Measurements from ENCODE around the gene ARID1B. TPM values are rescaled to one million over a fixed set of nuclear protein-coding genes. Genes with fewer than 3 reads are reported as not detected.

ARID1B gene
- total RNA-seq, 1 experiment from 2014 or later, result 60.3 TPM

DNA sequence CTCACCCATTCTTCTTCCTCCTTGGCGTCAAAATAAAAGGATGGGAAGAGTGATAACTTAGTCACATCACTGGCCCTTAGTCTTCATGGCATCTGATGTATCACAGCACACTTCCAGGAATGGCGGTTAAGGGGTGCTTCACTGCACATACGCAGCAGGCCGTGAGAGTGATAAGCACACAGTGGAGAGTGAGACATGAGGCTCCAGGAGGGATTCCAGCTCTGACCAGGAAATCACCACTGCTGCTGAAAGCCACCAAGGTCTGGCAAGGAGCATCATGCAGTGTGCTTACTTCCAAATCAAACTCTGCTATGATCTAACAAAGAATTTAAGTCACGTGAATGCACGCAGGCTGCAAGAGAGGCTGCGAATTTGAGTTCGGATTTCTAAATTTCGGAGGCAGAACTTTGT is 62.4 kb downstream of the ARID1B start:
- Mint-ChIP-seq H3K4me1 (peaks cover 68% of the 10 kb centered on the region), H3K27me3 (ENCODE audit: low read depth) (no peaks in the 10 kb centered on the region), H3K36me3 (0 out of 2 replicates have a peak, but pooled peaks cover 2% of the 10 kb centered on the region), H3K9me3 (no peaks in the 10 kb centered on the region), H3K27ac (peak overlapping the region; percentile 41; the same call in 1 of the 2 replicates), H3K4me3 (no peak overlapping the region)
- DNase-seq (ENCODE audit: low spot score), result no peak
- POLR2A ChIA-PET, result no interaction called here
- CTCF ChIA-PET, result interaction anchor here (0.7 kb wide), 1 partner anchor 13 kb away, joined by 4 read pairs; no protein-coding TSS in a partner anchor
- 0 out of 2 replicates have a peak, but pooled peaks have one; percentile 9 for ATAC-seq
- TF ChIP-seq ZNF281 (CRISPR knock-in tag; IDR thresholded peaks at IDR 0.05) (no peak), TCF7 (CRISPR knock-in tag; IDR thresholded peaks at IDR 0.05; ENCODE audit: low read depth) (no peak), GABPB1 (CRISPR knock-in tag; IDR thresholded peaks at IDR 0.05) (no peak), ZSCAN18 (CRISPR knock-in tag; IDR thresholded peaks at IDR 0.05) (no peak), EMX1 (CRISPR knock-in tag; IDR thresholded peaks at IDR 0.05) (no peak), ZNF219 (CRISPR knock-in tag; IDR thresholded peaks at IDR 0.05; ENCODE audit: borderline replicate concordance) (no peak), E2F4 (CRISPR knock-in tag; IDR thresholded peaks at IDR 0.05; ENCODE audit: borderline replicate concordance, low read depth) (no peak), TP53 (CRISPR knock-in tag; IDR thresholded peaks at IDR 0.05) (no peak)
- TF ChIP-seq, protein P1, sequence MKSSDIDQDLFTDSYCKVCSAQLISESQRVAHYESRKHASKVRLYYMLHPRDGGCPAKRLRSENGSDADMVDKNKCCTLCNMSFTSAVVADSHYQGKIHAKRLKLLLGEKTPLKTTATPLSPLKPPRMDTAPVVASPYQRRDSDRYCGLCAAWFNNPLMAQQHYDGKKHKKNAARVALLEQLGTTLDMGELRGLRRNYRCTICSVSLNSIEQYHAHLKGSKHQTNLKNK (CRISPR knock-in tag; IDR thresholded peaks at IDR 0.05), result no peak
- TF ChIP-seq, protein P2, sequence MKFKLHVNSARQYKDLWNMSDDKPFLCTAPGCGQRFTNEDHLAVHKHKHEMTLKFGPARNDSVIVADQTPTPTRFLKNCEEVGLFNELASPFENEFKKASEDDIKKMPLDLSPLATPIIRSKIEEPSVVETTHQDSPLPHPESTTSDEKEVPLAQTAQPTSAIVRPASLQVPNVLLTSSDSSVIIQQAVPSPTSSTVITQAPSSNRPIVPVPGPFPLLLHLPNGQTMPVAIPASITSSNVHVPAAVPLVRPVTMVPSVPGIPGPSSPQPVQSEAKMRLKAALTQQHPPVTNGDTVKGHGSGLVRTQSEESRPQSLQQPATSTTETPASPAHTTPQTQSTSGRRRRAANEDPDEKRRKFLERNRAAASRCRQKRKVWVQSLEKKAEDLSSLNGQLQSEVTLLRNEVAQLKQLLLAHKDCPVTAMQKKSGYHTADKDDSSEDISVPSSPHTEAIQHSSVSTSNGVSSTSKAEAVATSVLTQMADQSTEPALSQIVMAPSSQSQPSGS (CRISPR knock-in tag; IDR thresholded peaks at IDR 0.05; ENCODE audit: borderline replicate concordance, low read depth), result no peak

DNA sequence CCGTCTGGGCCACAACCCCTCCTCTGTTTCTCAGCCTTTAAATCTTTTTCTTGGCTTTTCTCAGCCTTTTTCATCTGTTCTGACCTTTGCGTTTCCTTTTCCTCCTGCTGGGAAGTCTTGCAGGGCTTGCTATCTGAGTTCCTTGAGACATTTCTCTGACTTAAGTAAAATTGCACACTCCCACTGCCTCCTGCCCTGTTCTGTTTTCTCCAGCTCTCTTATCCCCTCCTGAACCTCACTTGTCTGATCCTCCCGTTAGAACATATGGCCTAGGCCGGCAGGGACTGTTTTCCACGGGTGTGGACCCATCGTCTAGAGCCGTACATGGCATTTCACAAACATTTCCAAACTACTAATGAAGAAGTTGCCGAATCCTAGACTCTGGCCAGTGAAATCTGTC is 63.0 kb downstream of the ARID1B start:
- H3K27ac Mint-ChIP-seq, result peak overlapping the region; percentile 60
- no peak for TF ChIP-seq JUN (CRISPR knock-in tag; IDR thresholded peaks at IDR 0.05)
- TF ChIP-seq TP53 (CRISPR knock-in tag; IDR thresholded peaks at IDR 0.05), result no peak
- TF ChIP-seq, protein P3, sequence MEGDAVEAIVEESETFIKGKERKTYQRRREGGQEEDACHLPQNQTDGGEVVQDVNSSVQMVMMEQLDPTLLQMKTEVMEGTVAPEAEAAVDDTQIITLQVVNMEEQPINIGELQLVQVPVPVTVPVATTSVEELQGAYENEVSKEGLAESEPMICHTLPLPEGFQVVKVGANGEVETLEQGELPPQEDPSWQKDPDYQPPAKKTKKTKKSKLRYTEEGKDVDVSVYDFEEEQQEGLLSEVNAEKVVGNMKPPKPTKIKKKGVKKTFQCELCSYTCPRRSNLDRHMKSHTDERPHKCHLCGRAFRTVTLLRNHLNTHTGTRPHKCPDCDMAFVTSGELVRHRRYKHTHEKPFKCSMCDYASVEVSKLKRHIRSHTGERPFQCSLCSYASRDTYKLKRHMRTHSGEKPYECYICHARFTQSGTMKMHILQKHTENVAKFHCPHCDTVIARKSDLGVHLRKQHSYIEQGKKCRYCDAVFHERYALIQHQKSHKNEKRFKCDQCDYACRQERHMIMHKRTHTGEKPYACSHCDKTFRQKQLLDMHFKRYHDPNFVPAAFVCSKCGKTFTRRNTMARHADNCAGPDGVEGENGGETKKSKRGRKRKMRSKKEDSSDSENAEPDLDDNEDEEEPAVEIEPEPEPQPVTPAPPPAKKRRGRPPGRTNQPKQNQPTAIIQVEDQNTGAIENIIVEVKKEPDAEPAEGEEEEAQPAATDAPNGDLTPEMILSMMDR (IDR thresholded peaks at IDR 0.05), result no peak
- TF ChIP-seq NR2C2 (CRISPR knock-in tag; IDR thresholded peaks at IDR 0.05), result no peak
- no peak for TF ChIP-seq SP1 (CRISPR knock-in tag; conservative IDR thresholded peaks at IDR 0.05)
- TF ChIP-seq ESRRA (CRISPR knock-in tag; IDR thresholded peaks at IDR 0.05; ENCODE audit: borderline replicate concordance), result no peak
- TF ChIP-seq, protein P4, sequence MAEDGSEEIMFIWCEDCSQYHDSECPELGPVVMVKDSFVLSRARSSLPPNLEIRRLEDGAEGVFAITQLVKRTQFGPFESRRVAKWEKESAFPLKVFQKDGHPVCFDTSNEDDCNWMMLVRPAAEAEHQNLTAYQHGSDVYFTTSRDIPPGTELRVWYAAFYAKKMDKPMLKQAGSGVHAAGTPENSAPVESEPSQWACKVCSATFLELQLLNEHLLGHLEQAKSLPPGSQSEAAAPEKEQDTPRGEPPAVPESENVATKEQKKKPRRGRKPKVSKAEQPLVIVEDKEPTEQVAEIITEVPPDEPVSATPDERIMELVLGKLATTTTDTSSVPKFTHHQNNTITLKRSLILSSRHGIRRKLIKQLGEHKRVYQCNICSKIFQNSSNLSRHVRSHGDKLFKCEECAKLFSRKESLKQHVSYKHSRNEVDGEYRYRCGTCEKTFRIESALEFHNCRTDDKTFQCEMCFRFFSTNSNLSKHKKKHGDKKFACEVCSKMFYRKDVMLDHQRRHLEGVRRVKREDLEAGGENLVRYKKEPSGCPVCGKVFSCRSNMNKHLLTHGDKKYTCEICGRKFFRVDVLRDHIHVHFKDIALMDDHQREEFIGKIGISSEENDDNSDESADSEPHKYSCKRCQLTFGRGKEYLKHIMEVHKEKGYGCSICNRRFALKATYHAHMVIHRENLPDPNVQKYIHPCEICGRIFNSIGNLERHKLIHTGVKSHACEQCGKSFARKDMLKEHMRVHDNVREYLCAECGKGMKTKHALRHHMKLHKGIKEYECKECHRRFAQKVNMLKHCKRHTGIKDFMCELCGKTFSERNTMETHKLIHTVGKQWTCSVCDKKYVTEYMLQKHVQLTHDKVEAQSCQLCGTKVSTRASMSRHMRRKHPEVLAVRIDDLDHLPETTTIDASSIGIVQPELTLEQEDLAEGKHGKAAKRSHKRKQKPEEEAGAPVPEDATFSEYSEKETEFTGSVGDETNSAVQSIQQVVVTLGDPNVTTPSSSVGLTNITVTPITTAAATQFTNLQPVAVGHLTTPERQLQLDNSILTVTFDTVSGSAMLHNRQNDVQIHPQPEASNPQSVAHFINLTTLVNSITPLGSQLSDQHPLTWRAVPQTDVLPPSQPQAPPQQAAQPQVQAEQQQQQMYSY (CRISPR knock-in tag; IDR thresholded peaks at IDR 0.05), result no peak
- TF ChIP-seq, protein P5, sequence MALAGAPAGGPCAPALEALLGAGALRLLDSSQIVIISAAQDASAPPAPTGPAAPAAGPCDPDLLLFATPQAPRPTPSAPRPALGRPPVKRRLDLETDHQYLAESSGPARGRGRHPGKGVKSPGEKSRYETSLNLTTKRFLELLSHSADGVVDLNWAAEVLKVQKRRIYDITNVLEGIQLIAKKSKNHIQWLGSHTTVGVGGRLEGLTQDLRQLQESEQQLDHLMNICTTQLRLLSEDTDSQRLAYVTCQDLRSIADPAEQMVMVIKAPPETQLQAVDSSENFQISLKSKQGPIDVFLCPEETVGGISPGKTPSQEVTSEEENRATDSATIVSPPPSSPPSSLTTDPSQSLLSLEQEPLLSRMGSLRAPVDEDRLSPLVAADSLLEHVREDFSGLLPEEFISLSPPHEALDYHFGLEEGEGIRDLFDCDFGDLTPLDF (CRISPR knock-in tag; IDR thresholded peaks at IDR 0.05), result no peak
- no peak for TF ChIP-seq TEAD1 (CRISPR knock-in tag; IDR thresholded peaks at IDR 0.05)
- TF ChIP-seq, protein P6, sequence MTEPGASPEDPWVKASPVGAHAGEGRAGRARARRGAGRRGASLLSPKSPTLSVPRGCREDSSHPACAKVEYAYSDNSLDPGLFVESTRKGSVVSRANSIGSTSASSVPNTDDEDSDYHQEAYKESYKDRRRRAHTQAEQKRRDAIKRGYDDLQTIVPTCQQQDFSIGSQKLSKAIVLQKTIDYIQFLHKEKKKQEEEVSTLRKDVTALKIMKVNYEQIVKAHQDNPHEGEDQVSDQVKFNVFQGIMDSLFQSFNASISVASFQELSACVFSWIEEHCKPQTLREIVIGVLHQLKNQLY (CRISPR knock-in tag; IDR thresholded peaks at IDR 0.05), result no peak
- DNase-seq (ENCODE audit: low spot score) (no peak), ATAC-seq (no peak)
- H3K36me3 Mint-ChIP-seq, result 0 out of 2 replicates have a peak, but pooled peaks cover 2% of the 10 kb centered on the region
- ChIA-PET CTCF (interaction anchor here (0.7 kb wide), 1 partner anchor 13 kb away, joined by 4 read pairs; no protein-coding TSS in a partner anchor), POLR2A (no interaction called here)
- H3K4me3 Mint-ChIP-seq, result no peak overlapping the region
- no peaks in the 10 kb centered on the region for H3K9me3 Mint-ChIP-seq
- H3K4me1 Mint-ChIP-seq, result peaks cover 74% of the 10 kb centered on the region
- H3K27me3 Mint-ChIP-seq (ENCODE audit: low read depth), result no peaks in the 10 kb centered on the region
